ENCODE data around the gene SELENBP1.

SELENBP1 gene

GRCh38 chr1:151372058-151372934 lies at the start of gene SELENBP1:
TSS of gene SELENBP1 (minus strand) at chr1:151372705. CDS start at chr1:151372641, 64 bp downstream.
- no peak within 1 kb of the TSS for H3K27ac ChIP-seq
- H3K27me3 ChIP-seq (replicated peaks) = no peaks in the 10 kb centered on the region
- peak within 1 kb of the TSS; percentile 43 for H3K4me3 ChIP-seq (ENCODE audit: low read depth, low read length)
- H3K36me3 ChIP-seq (replicated peaks) = no peaks in the 10 kb centered on the region
- in situ Hi-C loops (cut with HindIII; ENCODE audit: low pct_ligation_motif_present, low sequenced_read_pairs) = no loop called here
- TF ChIP-seq, protein P1, sequence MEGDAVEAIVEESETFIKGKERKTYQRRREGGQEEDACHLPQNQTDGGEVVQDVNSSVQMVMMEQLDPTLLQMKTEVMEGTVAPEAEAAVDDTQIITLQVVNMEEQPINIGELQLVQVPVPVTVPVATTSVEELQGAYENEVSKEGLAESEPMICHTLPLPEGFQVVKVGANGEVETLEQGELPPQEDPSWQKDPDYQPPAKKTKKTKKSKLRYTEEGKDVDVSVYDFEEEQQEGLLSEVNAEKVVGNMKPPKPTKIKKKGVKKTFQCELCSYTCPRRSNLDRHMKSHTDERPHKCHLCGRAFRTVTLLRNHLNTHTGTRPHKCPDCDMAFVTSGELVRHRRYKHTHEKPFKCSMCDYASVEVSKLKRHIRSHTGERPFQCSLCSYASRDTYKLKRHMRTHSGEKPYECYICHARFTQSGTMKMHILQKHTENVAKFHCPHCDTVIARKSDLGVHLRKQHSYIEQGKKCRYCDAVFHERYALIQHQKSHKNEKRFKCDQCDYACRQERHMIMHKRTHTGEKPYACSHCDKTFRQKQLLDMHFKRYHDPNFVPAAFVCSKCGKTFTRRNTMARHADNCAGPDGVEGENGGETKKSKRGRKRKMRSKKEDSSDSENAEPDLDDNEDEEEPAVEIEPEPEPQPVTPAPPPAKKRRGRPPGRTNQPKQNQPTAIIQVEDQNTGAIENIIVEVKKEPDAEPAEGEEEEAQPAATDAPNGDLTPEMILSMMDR (IDR thresholded peaks at IDR 0.05; ENCODE audit: low read depth, low read length, missing control alignments) = no peak
- peak; percentile 37 for DNase-seq

DNA sequence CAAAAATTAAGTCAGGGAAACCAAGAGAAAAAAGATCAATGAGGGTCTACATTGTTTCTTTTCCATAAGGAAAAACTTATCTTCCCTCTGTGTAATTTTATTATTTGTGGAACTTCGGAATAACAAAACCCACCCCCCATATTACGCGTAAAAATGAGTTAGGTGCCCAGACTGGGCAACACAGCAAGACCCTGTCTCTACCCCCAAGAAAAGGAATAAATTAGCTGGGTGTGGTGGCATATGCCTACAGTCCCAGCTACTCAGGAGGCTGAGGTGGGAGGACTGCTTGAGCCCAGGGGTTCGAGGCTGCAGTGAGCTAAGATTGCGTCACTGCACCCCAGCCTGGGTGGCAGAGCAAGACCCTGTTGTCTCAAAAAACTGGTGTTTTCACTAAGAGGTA lies 47.3 kb upstream of the SELENBP1 start:
- TF ChIP-seq, protein P1 (IDR thresholded peaks at IDR 0.05; ENCODE audit: low read depth, low read length, missing control alignments) = no peak
- no peaks in the 10 kb centered on the region for H3K27me3 ChIP-seq (replicated peaks)
- H3K36me3 ChIP-seq (replicated peaks) = peaks cover 37% of the 10 kb centered on the region
- H3K27ac ChIP-seq = no peak overlapping the region
- DNase-seq = no peak
- H3K4me3 ChIP-seq (ENCODE audit: low read depth, low read length) = no peak overlapping the region
- in situ Hi-C loops (cut with HindIII; ENCODE audit: low pct_ligation_motif_present, low sequenced_read_pairs) = no loop called here

DNA sequence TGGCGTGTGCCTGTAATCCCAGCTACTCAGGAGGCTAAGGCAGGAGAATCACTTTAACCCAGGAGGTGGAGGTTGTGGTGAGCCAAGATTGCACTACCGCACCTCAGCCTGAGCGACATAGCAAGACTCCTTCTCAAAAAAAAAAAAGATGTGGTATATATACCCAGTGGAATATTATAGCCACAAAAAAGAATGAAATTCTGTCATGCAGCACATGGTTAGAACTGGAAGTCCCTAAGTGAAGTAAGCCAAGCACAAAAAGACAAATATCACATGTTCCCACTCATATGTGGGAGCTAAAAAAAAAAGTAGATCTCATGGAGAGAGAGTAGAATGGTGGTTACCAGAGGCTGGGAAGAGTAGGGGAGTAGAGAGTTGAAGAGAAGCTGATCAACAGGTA lies 45.6 kb upstream of the SELENBP1 start:
- Histone ChIP-seq H3K36me3 (replicated peaks) (peaks cover 27% of the 10 kb centered on the region), H3K27me3 (replicated peaks) (no peaks in the 10 kb centered on the region), H3K27ac (no peak overlapping the region), H3K4me3 (ENCODE audit: low read depth, low read length) (no peak overlapping the region)
- DNase-seq = no peak
- TF ChIP-seq, protein P1 (IDR thresholded peaks at IDR 0.05; ENCODE audit: low read depth, low read length, missing control alignments) = no peak
- in situ Hi-C loops (cut with HindIII; ENCODE audit: low pct_ligation_motif_present, low sequenced_read_pairs) = no loop called here

- TF ChIP-seq, protein P1 (IDR thresholded peaks at IDR 0.05; ENCODE audit: low read depth, low read length, missing control alignments) = no peak
- in situ Hi-C loops (cut with HindIII; ENCODE audit: low pct_ligation_motif_present, low sequenced_read_pairs) = no loop called here
- peak; percentile 47 for DNase-seq
- no peaks in the 10 kb centered on the region for H3K27me3 ChIP-seq (replicated peaks)
- H3K4me3 ChIP-seq (ENCODE audit: low read depth, low read length) = no peak overlapping the region
- H3K27ac ChIP-seq = no peak overlapping the region
- H3K36me3 ChIP-seq (replicated peaks) = peaks cover 22% of the 10 kb centered on the region
Measured at GRCh38 chr1:151416231-151416630, 43.7 kb upstream of the SELENBP1 start.

- no peaks in the 10 kb centered on the region for H3K27me3 ChIP-seq (replicated peaks)
- TF ChIP-seq, protein P1 (IDR thresholded peaks at IDR 0.05; ENCODE audit: low read depth, low read length, missing control alignments) = no peak
- H3K27ac ChIP-seq = no peak overlapping the region
- peaks cover 57% of the 10 kb centered on the region for H3K36me3 ChIP-seq (replicated peaks)
- no peak overlapping the region for H3K4me3 ChIP-seq (ENCODE audit: low read depth, low read length)
- in situ Hi-C loops (cut with HindIII; ENCODE audit: low pct_ligation_motif_present, low sequenced_read_pairs) = no loop called here
- DNase-seq = no peak
Measured at GRCh38 chr1:151411884-151412283, 39.4 kb upstream of the SELENBP1 start.
